Stimulated activated CD8-positive, alpha-beta memory T cell treated with anti-CD3 and anti-CD28 coated beads, Interleukin-15, amount 100 ng/mL, for 1 hour (primary cell): ENCODE measurements around the gene ESRRA.
"Not testable (repeated sequence)": the region's sequence is repeated elsewhere in the genome, so short reads cannot be mapped to it uniquely, and the experiment has no call there.

ENCODE experiments used
- DNase-seq: peaks from one replicate; pipeline ENCODE4 v3.0.0-alpha.2; 2020; ENCODE audit warnings: low read depth

Gene ESRRA

DNA sequence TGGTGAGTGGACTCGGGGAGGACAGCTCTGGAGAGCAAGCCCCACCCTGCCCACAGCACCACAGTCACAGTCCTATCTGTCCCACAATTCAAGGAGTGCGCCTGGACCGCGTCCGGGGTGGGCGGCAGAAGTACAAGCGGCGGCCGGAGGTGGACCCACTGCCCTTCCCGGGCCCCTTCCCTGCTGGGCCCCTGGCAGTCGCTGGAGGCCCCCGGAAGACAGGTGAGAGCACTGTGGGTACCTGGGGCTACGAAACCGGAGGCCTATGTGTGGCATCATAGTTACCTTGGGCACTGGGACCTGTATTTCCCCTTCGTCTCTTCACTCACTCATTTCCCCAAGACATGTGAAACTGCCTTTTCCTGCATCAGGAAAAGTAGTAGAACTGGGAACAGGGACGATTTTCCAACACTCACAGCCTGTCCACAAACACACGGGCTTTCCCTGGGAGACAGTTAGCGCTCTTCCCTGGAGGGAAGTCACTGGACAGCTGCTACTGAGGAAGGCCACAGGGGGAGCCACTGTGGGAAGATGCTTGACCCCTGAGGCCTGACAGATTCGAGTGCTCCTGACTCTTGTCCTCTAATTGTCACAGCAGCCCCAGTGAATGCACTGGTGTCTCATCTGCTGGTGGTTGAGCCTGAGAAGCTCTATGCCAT, 9.0 kb downstream of the ESRRA start:
- DNase-seq = no peak

- DNase-seq = no peak
Observed at GRCh38 chr11:64314805-64315561, 9.7 kb downstream of the ESRRA start.

GRCh38 chr11:64315667-64316526, 10.6 kb downstream of the ESRRA start:
- not testable (repeated sequence) for DNase-seq

- DNase-seq = no peak
Observed at GRCh38 chr11:64316672-64317324, 11.5 kb downstream of the ESRRA start.

DNA sequence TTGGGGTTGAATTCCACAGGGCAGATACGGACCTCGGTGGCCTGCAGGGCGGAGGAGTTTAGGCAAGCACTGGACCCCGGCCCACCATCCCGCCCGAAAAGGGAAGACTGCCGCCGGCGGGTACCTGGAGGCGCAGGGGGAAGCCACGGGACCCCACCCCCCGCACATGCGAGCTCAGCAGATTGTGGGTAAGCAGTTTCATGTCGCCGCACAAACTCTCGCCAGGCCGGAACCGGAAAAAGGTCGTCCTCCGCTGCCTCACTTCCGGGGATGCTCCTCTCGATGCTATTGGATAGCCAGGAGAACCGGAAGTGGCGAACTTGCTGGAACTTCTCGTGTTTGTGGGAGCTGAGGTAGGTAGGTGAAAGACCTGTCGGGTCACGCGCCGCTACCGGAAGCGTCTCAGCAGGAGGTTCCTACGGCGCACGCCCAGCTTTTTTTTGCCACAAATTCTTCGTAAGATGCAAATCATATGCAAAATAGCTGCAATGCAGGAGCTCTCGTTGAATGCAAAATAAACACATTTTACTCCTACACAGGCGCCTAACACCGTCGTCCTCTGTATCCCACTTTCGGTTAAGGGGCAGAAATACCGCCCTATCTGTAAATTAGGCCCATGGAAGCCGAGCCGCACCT, 12.1 kb downstream of the ESRRA start, which contains the start of gene TRMT112:
TSS of gene TRMT112 (minus strand) at position 235 of the 636 bp plus-strand sequence. CDS start at position 202, 33 bp downstream.
- peak; percentile 93 for DNase-seq

GRCh38 chr11:64317961-64318765, 12.8 kb downstream of the ESRRA start, which contains the start of gene PRDX5:
PRDX5 (plus strand) TSS chr11:64318121; CDS start chr11:64318216, 95 bp downstream.
- peak; percentile 79 for DNase-seq

- no peak for DNase-seq
Observed at GRCh38 chr11:64318766-64319761, 13.7 kb downstream of the ESRRA start.

- DNase-seq = no peak
Observed at GRCh38 chr11:64320556-64320955, 15.2 kb downstream of the ESRRA start.

DNA sequence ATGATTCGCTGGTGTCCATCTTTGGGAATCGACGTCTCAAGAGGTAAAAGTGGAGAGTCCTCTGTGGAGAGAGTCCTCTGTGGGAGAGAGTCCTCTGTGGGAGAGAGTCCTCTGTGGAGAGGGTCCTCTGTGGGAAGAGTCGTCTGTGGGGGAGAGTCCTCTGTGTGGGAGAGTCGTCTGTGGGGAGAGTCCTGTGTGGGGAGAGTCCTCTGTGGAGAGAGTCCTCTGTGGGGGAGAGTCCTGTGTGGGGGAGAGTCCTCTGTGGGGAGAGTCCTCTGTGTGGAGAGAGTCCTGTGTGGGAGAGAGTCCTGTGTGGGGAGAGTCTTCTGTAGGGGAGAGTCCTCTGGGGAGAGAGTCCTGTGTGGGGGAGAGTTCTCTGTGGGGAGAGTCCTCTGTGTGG, 15.7 kb downstream of the ESRRA start:
- no peak for DNase-seq

DNA sequence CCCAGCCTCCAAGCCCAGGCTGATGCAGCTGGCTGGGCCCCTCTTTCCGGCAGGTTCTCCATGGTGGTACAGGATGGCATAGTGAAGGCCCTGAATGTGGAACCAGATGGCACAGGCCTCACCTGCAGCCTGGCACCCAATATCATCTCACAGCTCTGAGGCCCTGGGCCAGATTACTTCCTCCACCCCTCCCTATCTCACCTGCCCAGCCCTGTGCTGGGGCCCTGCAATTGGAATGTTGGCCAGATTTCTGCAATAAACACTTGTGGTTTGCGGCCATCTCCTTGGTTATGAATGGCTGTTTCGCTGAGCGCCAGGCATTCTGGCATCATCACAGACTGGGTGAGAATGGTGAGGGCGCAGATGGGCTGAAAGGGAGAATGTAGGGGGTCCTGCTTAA, 16.2 kb downstream of the ESRRA start:
- no peak for DNase-seq

DNA sequence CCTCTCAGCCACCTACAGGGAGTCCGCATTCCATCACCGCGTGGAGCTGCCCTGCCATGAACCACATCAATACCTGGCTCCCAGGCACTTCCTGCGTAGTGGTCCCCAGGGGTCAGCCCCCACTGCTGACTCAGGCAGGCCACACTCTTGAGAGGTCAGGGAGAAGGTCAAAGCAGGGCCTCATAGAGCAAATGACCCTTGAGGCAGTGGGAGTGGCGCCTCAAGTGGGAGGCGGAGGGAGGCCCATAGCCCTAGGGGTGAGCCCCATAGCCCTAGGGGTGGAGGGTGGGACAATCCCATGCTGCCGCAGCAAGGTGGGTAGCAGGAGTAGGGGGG, 17.6 kb downstream of the ESRRA start:
- DNase-seq = no peak

DNA sequence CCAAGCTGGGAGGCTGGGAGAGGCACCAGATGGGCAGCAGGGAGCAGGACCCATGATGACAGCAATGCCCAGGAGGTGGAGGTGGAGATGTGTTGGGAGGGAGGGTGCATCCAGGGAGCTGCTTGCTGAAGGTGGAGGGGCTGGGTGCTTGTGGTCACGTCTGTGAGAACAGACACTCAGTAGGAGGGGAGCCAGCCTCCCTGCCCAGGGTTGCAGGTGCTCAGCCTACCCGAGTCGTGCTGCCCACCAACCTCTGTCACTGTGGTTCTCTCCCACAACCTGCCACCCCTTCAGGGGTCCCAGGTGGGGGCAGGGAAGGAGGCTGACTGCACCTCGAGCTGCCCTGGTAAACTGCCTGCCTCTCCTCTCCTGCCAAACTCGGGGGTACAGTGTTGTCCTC, 18.0 kb downstream of the ESRRA start:
- DNase-seq = no peak

GRCh38 chr11:64323984-64324383, 18.7 kb downstream of the ESRRA start:
- not testable (repeated sequence) for DNase-seq

GRCh38 chr11:64324692-64325469, 19.6 kb downstream of the ESRRA start:
- DNase-seq = no peak

- DNase-seq = no peak
Observed at GRCh38 chr11:64327375-64327774, 22.1 kb downstream of the ESRRA start.

DNA sequence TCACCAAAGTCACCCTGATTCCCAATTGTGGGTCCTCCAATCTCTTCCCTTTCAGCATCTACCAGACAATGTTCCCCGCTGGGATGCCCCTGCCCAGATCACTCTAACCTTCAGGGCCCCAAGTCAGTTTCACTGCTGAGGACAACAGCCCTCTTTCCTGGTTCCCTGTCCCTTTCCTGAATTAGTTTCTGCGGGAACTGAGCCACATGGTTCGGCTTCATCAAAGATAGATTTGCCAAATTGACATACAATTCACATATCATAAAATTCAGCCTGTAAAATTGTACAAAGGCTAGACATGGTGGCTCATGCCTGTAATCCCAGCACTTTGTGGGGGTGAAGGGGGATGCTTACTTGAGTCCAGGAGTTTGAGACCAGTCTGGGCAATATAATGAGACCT, 22.7 kb downstream of the ESRRA start:
- DNase-seq = no peak

DNA sequence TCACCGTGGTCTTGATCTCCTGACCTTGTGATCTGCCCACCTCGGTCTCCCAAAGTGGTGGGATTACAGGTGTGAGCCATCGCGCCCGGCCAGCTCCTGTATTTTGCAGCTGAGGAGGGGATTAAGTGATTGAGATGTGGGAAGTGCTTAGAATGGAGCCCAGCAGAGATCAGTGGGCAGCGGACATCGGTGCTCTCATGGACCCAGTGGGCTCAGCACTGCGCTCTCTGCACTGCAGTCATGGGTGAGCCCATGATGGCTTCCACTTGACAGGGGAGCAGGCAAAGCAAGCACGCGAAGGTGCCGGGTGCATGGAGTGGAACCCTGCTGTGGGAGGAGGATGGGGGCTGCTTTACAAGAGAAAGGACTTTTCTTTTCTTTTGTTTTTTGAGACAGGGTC, 25.6 kb downstream of the ESRRA start:
- DNase-seq = no peak

GRCh38 chr11:64331569-64332371, 26.4 kb downstream of the ESRRA start:
- DNase-seq = peak; percentile 30
